ENCODE measurements around the gene CBARP. TPM values are rescaled to one million over a fixed set of nuclear protein-coding genes. Genes with fewer than 3 reads are reported as not detected.

The CBARP gene
- total and polyA plus RNA-seq, 2 of the 4 experiments (the other 2 are of a cell fraction) = 0.18 to 3.9 TPM

- Histone ChIP-seq H3K4me2 (ENCODE audit: low read depth, low read length) (peak overlapping the region; percentile 82), H3K9me3 (ENCODE audit: control insufficient read depth, insufficient read depth, low read length) (no peaks in the 10 kb centered on the region), H4K5ac (ENCODE audit: low read depth, low read length) (peak overlapping the region; percentile 33), H2BK5ac (ENCODE audit: low read depth, low read length, poor library complexity, severe bottlenecking) (peak overlapping the region; percentile 65), H2BK15ac (ENCODE audit: low read depth, low read length) (no peak overlapping the region), H3K27ac (ENCODE audit: insufficient read depth, low read length) (peak overlapping the region; percentile 88), H3K4ac (ENCODE audit: low read depth, low read length) (peak overlapping the region; percentile 86), H4K20me1 (ENCODE audit: insufficient read depth, low read length) (peaks cover 59% of the 10 kb centered on the region), H4K91ac (ENCODE audit: insufficient read depth, low read depth, low read length) (peak overlapping the region; percentile 66), H3K56ac (ENCODE audit: extremely low read depth, insufficient read depth, low read length) (peak overlapping the region; percentile 32; the same call in 1 of the 2 replicates), H3K4me3 (ENCODE audit: insufficient read depth, low read depth, low read length) (peak overlapping the region; percentile 60), H3K27me3 (ENCODE audit: control insufficient read depth, insufficient read depth, low read length) (no peaks in the 10 kb centered on the region), H3K4me1 (ENCODE audit: control insufficient read depth, insufficient read depth, low read length) (peaks cover 20% of the 10 kb centered on the region), H3K79me1 (ENCODE audit: low read depth in 1 of 2, low read length in 2 of 2) (peaks cover 22 to 60% of the 10 kb centered on the region in 2 experiments; a peak in 3 of 4 replicates), H2BK120ac (ENCODE audit: low read depth, low read length) (no peak overlapping the region), H3K9ac (ENCODE audit: low read depth, low read length) (peak overlapping the region; percentile 81), H2AK5ac (ENCODE audit: low read depth, low read length) (peak overlapping the region; percentile 94), H2AK9ac (replicated peaks; ENCODE audit: low read depth, low read length, poor library complexity) (peak overlapping the region; percentile 100), H4K8ac (ENCODE audit: low read depth in 2 of 2, low read length in 2 of 2) (peak overlapping the region; percentile 59 to 86), H3K9me1 (ENCODE audit: insufficient read depth, low read length) (no peaks in the 10 kb centered on the region; the same call in 1 of the 2 replicates), H2BK20ac (ENCODE audit: low read depth, low read length) (no peak overlapping the region), H3K36me3 (ENCODE audit: control insufficient read depth, insufficient read depth, low read length) (peaks cover 48% of the 10 kb centered on the region), H2AFZ (replicated peaks; ENCODE audit: low read length, poor library complexity) (peak overlapping the region; percentile 96), H3K18ac (ENCODE audit: low read depth, low read length) (peak overlapping the region; percentile 8; the same call in 1 of the 2 replicates), H3K23ac (ENCODE audit: low read depth, low read length) (peak overlapping the region; percentile 93), H3K14ac (replicated peaks; ENCODE audit: low read depth, low read length) (peak overlapping the region; percentile 97)
- 40% methylated on average over 7 of the region's 43 CpGs; no CpG with 5 or more reads in 1 of the 2 experiments for WGBS, 2 experiments (ENCODE audit: extremely low coverage in 2 of 2, insufficient read length in 1 of 2)
- ATAC-seq (ENCODE audit: low read depth) = no peak
- in situ Hi-C loops (cut with MboI; ENCODE audit: low sequenced_read_pairs) (no loop called here), intact Hi-C loops (cut with micrococcal nuclease) (loop anchor here (5.0 kb wide), 2 partner anchors 86 to 131 kb away; partner anchors contain the start of gene DAZAP1), dilution Hi-C loops (cut with HindIII; ENCODE audit: low sequenced_read_pairs, unreplicated experiment) (no loop called here)
- ChIA-PET POLR2A (ENCODE audit: unreplicated experiment) (no interaction called here), CTCF (no interaction called here)
- BruUV-seq (replicated peaks) = no TSS peak
- DNase-seq = no peak
- TF ChIP-seq, protein P1, sequence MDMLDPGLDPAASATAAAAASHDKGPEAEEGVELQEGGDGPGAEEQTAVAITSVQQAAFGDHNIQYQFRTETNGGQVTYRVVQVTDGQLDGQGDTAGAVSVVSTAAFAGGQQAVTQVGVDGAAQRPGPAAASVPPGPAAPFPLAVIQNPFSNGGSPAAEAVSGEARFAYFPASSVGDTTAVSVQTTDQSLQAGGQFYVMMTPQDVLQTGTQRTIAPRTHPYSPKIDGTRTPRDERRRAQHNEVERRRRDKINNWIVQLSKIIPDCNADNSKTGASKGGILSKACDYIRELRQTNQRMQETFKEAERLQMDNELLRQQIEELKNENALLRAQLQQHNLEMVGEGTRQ (IDR thresholded peaks at IDR 0.05; ENCODE audit: low read depth, low read length) = no peak
- TF ChIP-seq CTCF (conservative IDR thresholded peaks at IDR 0.05; ENCODE audit: low read depth, low read length) = no peak
- TF ChIP-seq POLR2A (IDR thresholded peaks at IDR 0.05; ENCODE audit: low read depth, low read length) = no peak; the same call in 1 of the 2 replicates
- TF ChIP-seq CEBPB (IDR thresholded peaks at IDR 0.05; ENCODE audit: low read depth, low read length) = no peak
- TF ChIP-seq MAZ (IDR thresholded peaks at IDR 0.05; ENCODE audit: borderline replicate concordance, low read depth, low read length) = no peak
- no peak for TF ChIP-seq BHLHE40 (IDR thresholded peaks at IDR 0.05; ENCODE audit: low read depth, low read length)
- no peak for TF ChIP-seq RFX5 (IDR thresholded peaks at IDR 0.05; ENCODE audit: low read depth, low read length)
- TF ChIP-seq CHD1 (IDR thresholded peaks at IDR 0.05; ENCODE audit: low read depth, low read length) = no peak
- no peak for TF ChIP-seq ELK1 (IDR thresholded peaks at IDR 0.05; ENCODE audit: borderline replicate concordance, low read depth, low read length)
- TF ChIP-seq MXI1 (IDR thresholded peaks at IDR 0.05; ENCODE audit: borderline replicate concordance, low read depth, low read length) = no peak
- TF ChIP-seq NFE2L2 (IDR thresholded peaks at IDR 0.05; ENCODE audit: low read depth, low read length) = no peak
- TF ChIP-seq SMC3 (IDR thresholded peaks at IDR 0.05; ENCODE audit: low read depth, low read length) = no peak
- TF ChIP-seq FOS (IDR thresholded peaks at IDR 0.05; ENCODE audit: low read depth, low read length) = no peak
- TF ChIP-seq RCOR1 (IDR thresholded peaks at IDR 0.05; ENCODE audit: insufficient replicate concordance, low read length) = no peak
- TF ChIP-seq MAFK (IDR thresholded peaks at IDR 0.05; ENCODE audit: low read depth, low read length) = no peak
These were observed 38.3 kb upstream of the CBARP start for GRCh38 chr19:1275976-1276627.
